ENCODE data around the gene TSHZ2.

The TSHZ2 gene, protein sequence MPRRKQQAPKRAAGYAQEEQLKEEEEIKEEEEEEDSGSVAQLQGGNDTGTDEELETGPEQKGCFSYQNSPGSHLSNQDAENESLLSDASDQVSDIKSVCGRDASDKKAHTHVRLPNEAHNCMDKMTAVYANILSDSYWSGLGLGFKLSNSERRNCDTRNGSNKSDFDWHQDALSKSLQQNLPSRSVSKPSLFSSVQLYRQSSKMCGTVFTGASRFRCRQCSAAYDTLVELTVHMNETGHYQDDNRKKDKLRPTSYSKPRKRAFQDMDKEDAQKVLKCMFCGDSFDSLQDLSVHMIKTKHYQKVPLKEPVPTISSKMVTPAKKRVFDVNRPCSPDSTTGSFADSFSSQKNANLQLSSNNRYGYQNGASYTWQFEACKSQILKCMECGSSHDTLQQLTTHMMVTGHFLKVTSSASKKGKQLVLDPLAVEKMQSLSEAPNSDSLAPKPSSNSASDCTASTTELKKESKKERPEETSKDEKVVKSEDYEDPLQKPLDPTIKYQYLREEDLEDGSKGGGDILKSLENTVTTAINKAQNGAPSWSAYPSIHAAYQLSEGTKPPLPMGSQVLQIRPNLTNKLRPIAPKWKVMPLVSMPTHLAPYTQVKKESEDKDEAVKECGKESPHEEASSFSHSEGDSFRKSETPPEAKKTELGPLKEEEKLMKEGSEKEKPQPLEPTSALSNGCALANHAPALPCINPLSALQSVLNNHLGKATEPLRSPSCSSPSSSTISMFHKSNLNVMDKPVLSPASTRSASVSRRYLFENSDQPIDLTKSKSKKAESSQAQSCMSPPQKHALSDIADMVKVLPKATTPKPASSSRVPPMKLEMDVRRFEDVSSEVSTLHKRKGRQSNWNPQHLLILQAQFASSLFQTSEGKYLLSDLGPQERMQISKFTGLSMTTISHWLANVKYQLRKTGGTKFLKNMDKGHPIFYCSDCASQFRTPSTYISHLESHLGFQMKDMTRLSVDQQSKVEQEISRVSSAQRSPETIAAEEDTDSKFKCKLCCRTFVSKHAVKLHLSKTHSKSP (N-terminal part only)

GRCh38 chr20:52972190-52972937 is at the start of gene TSHZ2:
Gene TSHZ2 (plus strand): TSS chr20:52972358. CDS start chr20:52973294, 936 bp downstream.
- DNase-seq (ENCODE audit: low read depth in 2 of 2) = peak in 1 of 2 donors; percentile 16

GRCh38 chr20:52922436-52922835 is 49.7 kb upstream of the TSHZ2 start:
- DNase-seq (ENCODE audit: low read depth in 2 of 2) = no peak

DNA sequence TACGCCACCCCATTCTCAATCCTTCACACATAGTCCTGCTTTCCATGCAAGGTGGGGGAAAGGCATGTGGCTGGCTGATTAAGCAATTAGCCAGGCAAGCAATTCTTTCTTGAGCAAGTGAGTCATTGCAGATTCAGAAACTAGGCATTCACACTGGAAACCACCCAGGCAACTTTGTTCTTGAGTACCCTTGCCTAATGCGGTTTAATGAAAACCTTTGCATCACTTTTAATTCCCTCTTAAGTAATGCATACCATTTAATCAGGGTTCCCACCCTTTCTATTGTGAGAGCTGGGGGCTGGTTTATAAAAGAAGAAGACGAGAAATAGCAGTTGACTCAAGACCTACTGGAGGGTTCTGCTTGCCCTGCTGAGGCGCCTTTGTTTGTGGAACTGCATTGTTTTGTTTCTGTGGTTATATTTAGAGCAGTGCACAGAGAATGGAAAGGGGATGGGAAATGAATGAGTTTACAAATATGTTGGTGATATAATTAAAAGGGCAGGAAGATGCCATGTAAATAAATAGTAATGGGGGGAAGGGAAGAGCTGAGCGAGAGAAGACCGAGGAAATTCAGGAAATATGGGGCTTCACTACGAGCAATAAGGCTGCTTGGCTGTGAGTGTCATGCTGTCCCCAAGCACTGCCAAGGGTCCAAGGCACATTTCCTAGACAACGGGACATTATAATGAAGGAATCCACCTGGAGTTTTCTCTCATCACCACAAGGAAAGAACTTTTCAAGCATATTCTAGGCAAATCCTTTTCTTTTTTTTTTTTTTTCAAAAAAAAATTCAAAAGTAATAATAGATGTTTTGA is 48.8 kb upstream of the TSHZ2 start:
- DNase-seq (ENCODE audit: low read depth in 2 of 2) = no peak

GRCh38 chr20:52924411-52925271 is 47.5 kb upstream of the TSHZ2 start:
- no peak for DNase-seq (ENCODE audit: low read depth in 2 of 2)

DNA sequence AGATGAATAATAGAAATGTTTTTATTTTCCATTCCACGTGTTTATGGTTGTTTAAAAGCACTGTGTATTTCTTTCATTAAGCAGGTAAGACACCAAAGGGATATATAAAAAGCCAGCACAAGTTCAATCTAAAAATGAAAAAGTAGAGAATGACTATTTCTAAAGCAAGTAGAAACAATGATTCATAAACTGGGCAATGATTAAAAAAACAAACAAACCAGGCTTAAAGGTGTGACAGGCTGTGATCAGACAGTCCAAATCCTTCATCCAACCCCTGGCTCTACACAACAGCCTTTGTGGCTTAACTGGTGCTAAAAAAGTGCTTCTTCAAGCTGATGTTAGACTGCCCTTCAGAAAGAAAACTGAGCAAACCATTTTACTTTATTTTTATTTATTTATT is 45.7 kb upstream of the TSHZ2 start:
- DNase-seq (ENCODE audit: low read depth in 2 of 2) = no peak

- no peak for DNase-seq (ENCODE audit: low read depth in 2 of 2)
Measured at GRCh38 chr20:52933867-52934266, 38.3 kb upstream of the TSHZ2 start.

DNA sequence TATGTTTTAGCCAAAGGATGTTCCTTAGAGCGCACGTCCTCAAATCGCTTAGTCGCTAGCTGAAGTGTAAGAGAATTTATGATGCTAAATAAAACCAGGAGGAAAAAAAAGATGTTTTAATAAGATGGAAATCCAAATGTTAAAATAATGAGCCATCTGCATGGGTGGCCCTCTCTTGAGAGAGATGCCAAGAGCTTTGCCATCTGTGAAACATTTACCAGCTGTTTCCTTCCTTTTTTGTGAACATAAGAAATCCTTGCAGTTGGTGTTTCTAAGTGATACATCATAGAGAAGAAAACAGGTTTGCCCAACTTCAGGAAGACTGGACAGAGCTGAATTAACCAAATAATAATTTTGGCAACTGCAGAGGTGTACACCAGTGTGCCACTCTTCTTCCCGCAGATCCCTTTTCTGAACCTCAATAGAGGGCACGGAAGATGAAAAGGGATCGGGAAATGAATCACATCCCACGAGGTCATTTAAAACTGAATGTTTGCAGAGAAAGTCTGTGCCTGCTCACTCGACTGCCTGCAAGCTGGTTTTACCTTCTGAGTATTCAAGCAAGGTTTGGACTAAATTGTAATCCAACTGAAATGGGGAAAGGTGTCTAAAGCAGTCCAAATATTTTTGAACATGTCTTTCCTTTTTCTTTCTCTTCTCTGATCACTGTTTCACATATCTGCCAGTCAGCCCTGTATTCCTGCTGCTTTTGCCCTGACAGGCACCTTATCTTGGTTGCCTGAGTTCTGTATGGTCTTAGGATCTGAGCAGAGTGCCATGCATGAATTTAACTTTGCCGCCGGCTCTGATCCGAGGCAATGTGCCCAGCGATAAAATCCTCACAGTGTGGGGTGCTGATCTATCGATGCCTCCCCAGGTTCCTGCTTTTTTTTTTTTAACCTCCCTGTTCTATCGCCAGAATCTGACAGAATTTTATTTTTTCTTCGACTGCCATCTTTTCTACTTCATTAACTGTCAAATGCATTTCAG is 35.5 kb upstream of the TSHZ2 start:
- DNase-seq (ENCODE audit: low read depth in 2 of 2) = no peak

DNA sequence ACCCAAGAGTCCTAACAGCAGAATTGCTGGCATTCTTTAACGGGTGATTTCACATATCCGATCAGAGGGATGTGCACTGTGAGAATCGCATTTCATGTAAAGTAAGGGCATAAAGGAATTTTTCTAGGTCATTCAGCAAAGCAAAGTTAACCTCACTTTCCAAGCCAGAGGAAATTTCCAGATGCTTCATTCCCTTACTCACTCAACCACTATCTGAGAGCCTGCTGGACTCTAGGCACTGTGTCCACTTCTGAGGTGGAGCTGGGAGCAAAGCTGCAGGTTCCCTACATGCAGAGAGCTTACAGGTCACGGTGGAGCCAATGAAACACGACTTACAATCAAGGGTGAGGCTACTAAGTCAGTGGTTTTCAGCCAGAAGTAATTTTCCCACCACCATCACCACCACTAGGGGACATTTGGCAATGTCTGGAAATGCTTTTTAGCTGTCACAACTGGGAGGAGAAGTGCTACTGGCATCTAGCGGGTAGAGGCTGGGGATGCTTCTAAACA is 34.5 kb upstream of the TSHZ2 start:
- DNase-seq (ENCODE audit: low read depth in 2 of 2) = no peak

DNA sequence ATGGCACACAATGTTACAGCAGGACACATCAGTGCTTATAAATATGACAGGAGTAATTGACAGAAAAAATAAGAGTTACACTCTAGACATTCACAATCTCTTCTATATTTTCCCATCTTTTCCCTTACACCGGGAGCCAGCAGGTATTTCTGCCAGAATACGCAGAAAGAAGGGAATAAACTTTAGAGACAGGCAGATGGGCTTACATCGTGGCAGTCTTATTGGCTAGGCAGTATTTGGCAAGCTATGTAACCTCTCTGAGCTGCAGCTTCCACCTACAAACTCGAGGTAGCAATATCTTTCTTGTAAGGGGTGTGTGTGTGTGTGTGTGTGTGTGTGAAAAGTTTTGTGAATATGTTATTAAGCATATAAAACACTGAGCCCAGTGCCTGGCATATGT is 33.0 kb upstream of the TSHZ2 start:
- DNase-seq (ENCODE audit: low read depth in 2 of 2) = no peak

DNA sequence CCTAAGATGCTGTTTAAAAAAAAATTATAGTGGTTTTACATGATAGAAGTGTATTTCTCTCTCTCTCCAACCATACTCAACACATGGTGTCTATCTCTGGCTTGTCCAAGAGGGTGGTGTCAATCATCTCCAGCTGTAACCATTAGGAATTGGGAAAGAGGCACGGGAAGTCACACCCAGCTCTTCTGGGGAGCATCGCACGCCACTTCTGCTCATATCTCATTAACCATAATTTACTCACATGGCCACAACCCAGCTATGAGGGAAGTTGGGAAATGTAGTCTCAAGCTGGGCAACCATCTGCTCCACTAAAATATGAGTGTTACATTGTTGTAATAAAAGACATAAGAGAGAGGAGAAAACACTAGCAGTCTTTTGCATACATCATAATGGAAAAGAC is 30.4 kb upstream of the TSHZ2 start:
- DNase-seq (ENCODE audit: low read depth in 2 of 2) = no peak

DNA sequence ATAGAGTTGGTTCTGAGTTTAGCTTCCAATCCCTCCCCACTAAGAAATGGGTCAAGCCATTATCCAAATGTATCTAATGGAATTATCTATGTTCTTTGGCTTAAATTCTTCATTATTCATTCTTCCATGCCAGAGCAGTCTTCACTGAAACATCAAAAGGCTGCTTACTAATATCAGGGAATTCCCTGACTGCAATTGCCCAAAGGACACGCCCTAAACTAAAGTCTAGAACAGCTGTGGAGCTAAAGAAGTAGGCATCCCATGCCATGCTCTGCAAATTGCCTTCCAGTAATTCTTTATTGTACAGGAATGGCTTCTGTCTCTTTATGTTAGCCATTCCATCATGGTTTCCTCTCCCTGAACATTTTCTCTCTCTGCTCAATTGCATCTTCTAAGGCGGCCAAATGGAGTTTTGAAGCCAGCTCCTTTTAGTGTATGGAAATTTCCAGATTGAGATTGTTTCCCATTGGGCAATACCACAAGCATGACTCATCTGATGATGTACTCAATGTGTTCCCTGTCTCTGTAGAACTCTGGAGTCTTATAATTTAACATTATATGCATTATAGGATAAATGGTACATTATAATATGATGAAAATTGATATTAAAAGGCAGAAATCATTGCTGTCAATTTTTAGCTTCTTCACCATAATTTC is 28.8 kb upstream of the TSHZ2 start:
- DNase-seq (ENCODE audit: low read depth in 2 of 2) = no peak

- DNase-seq (ENCODE audit: low read depth in 2 of 2) = no peak
Measured at GRCh38 chr20:52945268-52945667, 26.9 kb upstream of the TSHZ2 start.

DNA sequence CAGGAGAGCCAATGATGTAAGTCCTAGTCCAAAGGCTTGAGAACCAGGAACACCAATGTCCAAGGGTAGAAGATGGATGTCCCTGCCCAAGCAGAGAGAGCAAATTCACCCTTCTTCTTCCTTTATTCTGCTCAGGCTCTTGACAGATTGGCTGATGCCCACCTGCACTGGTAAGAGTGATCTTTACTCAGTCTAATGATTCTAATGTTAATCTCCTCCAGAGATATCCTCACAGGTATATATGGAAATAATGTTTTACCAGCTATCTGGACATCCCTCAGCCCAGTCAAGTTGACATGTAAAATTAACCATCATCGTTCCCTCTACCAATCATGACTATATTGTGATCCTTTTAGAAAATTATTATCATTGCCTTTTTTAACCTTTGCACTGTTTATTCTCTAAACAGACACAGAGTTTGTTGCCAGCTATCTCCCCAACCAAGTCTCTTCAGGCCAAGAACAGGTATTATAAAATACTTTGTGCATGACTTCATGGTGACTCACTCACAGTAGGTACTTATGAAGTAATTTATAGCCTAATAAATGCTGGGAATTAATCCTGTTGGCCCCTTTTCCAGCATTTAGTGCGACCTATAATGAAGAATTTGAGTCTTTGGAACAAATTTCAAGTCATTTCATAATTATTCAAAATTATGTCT is 26.2 kb upstream of the TSHZ2 start:
- no peak for DNase-seq (ENCODE audit: low read depth in 2 of 2)

DNA sequence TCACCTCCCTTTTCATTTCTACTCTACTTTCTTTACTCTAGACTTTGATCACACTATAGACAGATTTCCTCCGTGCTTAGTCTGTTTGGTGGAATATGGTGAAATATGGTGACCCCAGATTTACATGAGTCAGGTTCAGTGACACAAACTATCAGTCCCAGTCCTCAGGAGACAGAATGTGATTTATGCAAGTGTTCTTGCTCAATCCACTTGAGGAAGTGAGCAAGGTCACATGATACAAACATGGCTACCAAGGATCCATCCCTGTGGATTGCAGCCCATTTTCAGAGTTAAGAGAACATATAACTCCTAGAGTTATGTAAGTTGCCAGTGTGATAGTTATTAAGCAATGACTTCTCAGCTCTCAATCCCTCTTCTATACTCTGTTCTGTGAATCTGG is 23.7 kb upstream of the TSHZ2 start:
- DNase-seq (ENCODE audit: low read depth in 2 of 2) = no peak

- DNase-seq (ENCODE audit: low read depth in 2 of 2) = no peak
Measured at GRCh38 chr20:52953020-52953419, 19.1 kb upstream of the TSHZ2 start.

GRCh38 chr20:52954849-52955248 is 17.3 kb upstream of the TSHZ2 start:
- DNase-seq (ENCODE audit: low read depth in 2 of 2) = no peak

GRCh38 chr20:52958211-52958610 is 13.9 kb upstream of the TSHZ2 start:
- DNase-seq (ENCODE audit: low read depth in 2 of 2) = no peak

- DNase-seq (ENCODE audit: low read depth in 2 of 2) = no peak
Measured at GRCh38 chr20:52959125-52959524, 13.0 kb upstream of the TSHZ2 start.
